ENCODE data around the gene HECTD2. TPM values are rescaled to one million over a fixed set of nuclear protein-coding genes. Genes with fewer than 3 reads are reported as not detected.

The HECTD2 gene
- total RNA-seq, 1 experiment from 2014 or later, result 9.4 TPM

DNA sequence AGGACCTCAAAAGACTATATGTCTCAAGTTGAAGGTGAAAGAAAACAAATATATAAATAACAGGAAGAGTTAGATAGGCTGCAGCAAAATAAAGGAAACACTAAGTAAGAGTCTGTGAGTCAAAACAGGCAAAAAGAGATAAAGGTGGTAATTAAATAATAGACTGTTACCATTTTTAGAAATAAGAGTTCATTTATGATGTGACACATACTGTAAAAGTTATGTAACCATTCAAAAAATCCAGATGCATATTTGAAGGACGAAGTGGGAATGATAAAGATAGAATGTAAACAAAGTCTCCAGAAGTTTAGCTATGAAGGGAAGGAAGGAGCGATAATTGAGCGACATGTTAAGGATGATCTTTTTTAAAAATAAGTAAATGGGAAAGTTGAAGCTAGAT, 50.5 kb downstream of the HECTD2 start:
- ChIA-PET CTCF (no interaction called here), POLR2A (no interaction called here)
- Mint-ChIP-seq H3K27ac (no peak overlapping the region), H3K4me1 (no peaks in the 10 kb centered on the region), H3K27me3 (ENCODE audit: low read depth) (no peaks in the 10 kb centered on the region), H3K4me3 (no peak overlapping the region), H3K36me3 (peaks cover 14% of the 10 kb centered on the region), H3K9me3 (peaks cover 9% of the 10 kb centered on the region; the same call in 1 of the 2 replicates)
- DNase-seq (ENCODE audit: low spot score) (no peak), ATAC-seq (no peak)
- TF ChIP-seq CREM (CRISPR knock-in tag; IDR thresholded peaks at IDR 0.05), result no peak
- no peak for TF ChIP-seq USF1 (CRISPR knock-in tag; IDR thresholded peaks at IDR 0.05)
- TF ChIP-seq ZNF671 (CRISPR knock-in tag; IDR thresholded peaks at IDR 0.05), result no peak

GRCh38 chr10:91462423-91462822, 52.3 kb downstream of the HECTD2 start:
- Mint-ChIP-seq H3K4me3 (no peak overlapping the region), H3K4me1 (no peaks in the 10 kb centered on the region), H3K27ac (no peak overlapping the region), H3K27me3 (ENCODE audit: low read depth) (no peaks in the 10 kb centered on the region), H3K9me3 (peaks cover 17% of the 10 kb centered on the region), H3K36me3 (peaks cover 26% of the 10 kb centered on the region)
- POLR2A ChIA-PET, result no interaction called here
- DNase-seq (ENCODE audit: low spot score) (no peak), ATAC-seq (no peak)
- CTCF ChIA-PET, result no interaction called here
- no peak for TF ChIP-seq MLX (CRISPR knock-in tag; IDR thresholded peaks at IDR 0.05)
- TF ChIP-seq, protein P1, sequence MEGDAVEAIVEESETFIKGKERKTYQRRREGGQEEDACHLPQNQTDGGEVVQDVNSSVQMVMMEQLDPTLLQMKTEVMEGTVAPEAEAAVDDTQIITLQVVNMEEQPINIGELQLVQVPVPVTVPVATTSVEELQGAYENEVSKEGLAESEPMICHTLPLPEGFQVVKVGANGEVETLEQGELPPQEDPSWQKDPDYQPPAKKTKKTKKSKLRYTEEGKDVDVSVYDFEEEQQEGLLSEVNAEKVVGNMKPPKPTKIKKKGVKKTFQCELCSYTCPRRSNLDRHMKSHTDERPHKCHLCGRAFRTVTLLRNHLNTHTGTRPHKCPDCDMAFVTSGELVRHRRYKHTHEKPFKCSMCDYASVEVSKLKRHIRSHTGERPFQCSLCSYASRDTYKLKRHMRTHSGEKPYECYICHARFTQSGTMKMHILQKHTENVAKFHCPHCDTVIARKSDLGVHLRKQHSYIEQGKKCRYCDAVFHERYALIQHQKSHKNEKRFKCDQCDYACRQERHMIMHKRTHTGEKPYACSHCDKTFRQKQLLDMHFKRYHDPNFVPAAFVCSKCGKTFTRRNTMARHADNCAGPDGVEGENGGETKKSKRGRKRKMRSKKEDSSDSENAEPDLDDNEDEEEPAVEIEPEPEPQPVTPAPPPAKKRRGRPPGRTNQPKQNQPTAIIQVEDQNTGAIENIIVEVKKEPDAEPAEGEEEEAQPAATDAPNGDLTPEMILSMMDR (IDR thresholded peaks at IDR 0.05), result no peak
- TF ChIP-seq ESRRA (CRISPR knock-in tag; IDR thresholded peaks at IDR 0.05; ENCODE audit: borderline replicate concordance), result no peak
- TF ChIP-seq ARID4B (CRISPR knock-in tag; IDR thresholded peaks at IDR 0.05; ENCODE audit: borderline replicate concordance), result no peak
- no peak for TF ChIP-seq FOXP4 (CRISPR knock-in tag; IDR thresholded peaks at IDR 0.05)
- TF ChIP-seq, protein P2, sequence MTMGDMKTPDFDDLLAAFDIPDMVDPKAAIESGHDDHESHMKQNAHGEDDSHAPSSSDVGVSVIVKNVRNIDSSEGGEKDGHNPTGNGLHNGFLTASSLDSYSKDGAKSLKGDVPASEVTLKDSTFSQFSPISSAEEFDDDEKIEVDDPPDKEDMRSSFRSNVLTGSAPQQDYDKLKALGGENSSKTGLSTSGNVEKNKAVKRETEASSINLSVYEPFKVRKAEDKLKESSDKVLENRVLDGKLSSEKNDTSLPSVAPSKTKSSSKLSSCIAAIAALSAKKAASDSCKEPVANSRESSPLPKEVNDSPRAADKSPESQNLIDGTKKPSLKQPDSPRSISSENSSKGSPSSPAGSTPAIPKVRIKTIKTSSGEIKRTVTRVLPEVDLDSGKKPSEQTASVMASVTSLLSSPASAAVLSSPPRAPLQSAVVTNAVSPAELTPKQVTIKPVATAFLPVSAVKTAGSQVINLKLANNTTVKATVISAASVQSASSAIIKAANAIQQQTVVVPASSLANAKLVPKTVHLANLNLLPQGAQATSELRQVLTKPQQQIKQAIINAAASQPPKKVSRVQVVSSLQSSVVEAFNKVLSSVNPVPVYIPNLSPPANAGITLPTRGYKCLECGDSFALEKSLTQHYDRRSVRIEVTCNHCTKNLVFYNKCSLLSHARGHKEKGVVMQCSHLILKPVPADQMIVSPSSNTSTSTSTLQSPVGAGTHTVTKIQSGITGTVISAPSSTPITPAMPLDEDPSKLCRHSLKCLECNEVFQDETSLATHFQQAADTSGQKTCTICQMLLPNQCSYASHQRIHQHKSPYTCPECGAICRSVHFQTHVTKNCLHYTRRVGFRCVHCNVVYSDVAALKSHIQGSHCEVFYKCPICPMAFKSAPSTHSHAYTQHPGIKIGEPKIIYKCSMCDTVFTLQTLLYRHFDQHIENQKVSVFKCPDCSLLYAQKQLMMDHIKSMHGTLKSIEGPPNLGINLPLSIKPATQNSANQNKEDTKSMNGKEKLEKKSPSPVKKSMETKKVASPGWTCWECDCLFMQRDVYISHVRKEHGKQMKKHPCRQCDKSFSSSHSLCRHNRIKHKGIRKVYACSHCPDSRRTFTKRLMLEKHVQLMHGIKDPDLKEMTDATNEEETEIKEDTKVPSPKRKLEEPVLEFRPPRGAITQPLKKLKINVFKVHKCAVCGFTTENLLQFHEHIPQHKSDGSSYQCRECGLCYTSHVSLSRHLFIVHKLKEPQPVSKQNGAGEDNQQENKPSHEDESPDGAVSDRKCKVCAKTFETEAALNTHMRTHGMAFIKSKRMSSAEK (CRISPR knock-in tag; IDR thresholded peaks at IDR 0.05; ENCODE audit: borderline replicate concordance), result no peak
- TF ChIP-seq, protein P3, sequence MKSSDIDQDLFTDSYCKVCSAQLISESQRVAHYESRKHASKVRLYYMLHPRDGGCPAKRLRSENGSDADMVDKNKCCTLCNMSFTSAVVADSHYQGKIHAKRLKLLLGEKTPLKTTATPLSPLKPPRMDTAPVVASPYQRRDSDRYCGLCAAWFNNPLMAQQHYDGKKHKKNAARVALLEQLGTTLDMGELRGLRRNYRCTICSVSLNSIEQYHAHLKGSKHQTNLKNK (CRISPR knock-in tag; IDR thresholded peaks at IDR 0.05), result no peak
- no peak for TF ChIP-seq CBFB (CRISPR knock-in tag; IDR thresholded peaks at IDR 0.05; ENCODE audit: low read depth)
- TF ChIP-seq SMAD4 (CRISPR knock-in tag; IDR thresholded peaks at IDR 0.05), result no peak
- no peak for TF ChIP-seq IRF1 (CRISPR knock-in tag; IDR thresholded peaks at IDR 0.05)
- TF ChIP-seq ERG (CRISPR knock-in tag; IDR thresholded peaks at IDR 0.05), result no peak
